Measurements from ENCODE around the gene MIF. TPM values are rescaled to one million over a fixed set of nuclear protein-coding genes. Genes with fewer than 3 reads are reported as not detected.

MIF gene
- total RNA-seq, 1 experiment from 2014 or later: 1,068 TPM

DNA sequence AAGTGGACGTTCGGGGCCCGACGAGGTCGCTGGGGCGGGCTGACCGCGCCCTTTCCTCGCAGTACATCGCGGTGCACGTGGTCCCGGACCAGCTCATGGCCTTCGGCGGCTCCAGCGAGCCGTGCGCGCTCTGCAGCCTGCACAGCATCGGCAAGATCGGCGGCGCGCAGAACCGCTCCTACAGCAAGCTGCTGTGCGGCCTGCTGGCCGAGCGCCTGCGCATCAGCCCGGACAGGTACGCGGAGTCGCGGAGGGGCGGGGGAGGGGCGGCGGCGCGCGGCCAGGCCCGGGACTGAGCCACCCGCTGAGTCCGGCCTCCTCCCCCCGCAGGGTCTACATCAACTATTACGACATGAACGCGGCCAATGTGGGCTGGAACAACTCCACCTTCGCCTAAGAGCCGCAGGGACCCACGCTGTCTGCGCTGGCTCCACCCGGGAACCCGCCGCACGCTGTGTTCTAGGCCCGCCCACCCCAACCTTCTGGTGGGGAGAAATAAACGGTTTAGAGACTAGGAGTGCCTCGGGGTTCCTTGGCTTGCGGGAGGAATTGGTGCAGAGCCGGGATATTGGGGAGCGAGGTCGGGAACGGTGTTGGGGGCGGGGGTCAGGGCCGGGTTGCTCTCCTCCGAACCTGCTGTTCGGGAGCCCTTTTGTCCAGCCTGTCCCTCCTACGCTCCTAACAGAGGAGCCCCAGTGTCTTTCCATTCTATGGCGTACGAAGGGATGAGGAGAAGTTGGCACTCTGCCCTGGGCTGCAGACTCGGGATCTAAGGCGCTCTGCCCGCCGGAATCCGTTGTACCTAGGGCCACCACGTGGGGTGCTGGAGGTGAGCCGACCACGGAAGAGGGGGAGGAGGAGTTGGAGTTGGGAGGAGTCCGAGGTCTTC is 771 bp downstream of the MIF start:
- no peak overlapping the region for H4K8ac ChIP-seq (replicated peaks; ENCODE audit: insufficient read length, low read depth, low read length)
- Mint-ChIP-seq H3K27ac (peak overlapping the region; percentile 94 to 98 (median 95)), H3K36me3 (ENCODE audit: insufficient read depth in 1 of 3, low read depth in 3 of 3) (peaks cover 42 to 48% (median 45%) of the 10 kb centered on the region in 3 experiments), H3K4me3 (peak overlapping the region; percentile 94), H3K4me1 (peaks cover 41 to 47% of the 10 kb centered on the region in 2 experiments), H3K9me3 (peaks cover 21 to 22% of the 10 kb centered on the region in 2 experiments), H3K27me3 (ENCODE audit: low read depth) (peaks cover 25% of the 10 kb centered on the region)
- H3K4me2 ChIP-seq (ENCODE audit: insufficient read depth, insufficient read length, low read length): peak overlapping the region; percentile 44
- no peak overlapping the region for H3T11ph ChIP-seq (ENCODE audit: low read length)
- no peak overlapping the region for H4K5ac ChIP-seq (ENCODE audit: insufficient read length, low read depth, low read length)
- peak; percentile 82 for DNase-seq
- no peak overlapping the region for H2BK12ac ChIP-seq (ENCODE audit: insufficient read length, low read depth, low read length)
- no peak overlapping the region for H2AFZ ChIP-seq (ENCODE audit: low read length)
- H3K9ac ChIP-seq (ENCODE audit: extremely low read depth, insufficient read length, low read length): peak overlapping the region; percentile 74
- H2BK20ac ChIP-seq (ENCODE audit: low read depth, low read length, poor library complexity, severe bottlenecking): no peak overlapping the region
- no peak overlapping the region; the same call in 1 of the 2 replicates for H3K4ac ChIP-seq (ENCODE audit: low read depth, low read length)
- no peak overlapping the region for H4K91ac ChIP-seq (ENCODE audit: insufficient read length, low read depth, low read length)
- no peaks in the 10 kb centered on the region for H4K20me1 ChIP-seq (ENCODE audit: control insufficient read depth, insufficient read depth, insufficient read length)
- no peaks in the 10 kb centered on the region; the same call in 1 of the 2 replicates for H3K27me3 ChIP-seq (ENCODE audit: insufficient read depth, low read length)
- H2BK5ac ChIP-seq (ENCODE audit: insufficient read length, low read length): no peak overlapping the region
- TF ChIP-seq, protein P1, sequence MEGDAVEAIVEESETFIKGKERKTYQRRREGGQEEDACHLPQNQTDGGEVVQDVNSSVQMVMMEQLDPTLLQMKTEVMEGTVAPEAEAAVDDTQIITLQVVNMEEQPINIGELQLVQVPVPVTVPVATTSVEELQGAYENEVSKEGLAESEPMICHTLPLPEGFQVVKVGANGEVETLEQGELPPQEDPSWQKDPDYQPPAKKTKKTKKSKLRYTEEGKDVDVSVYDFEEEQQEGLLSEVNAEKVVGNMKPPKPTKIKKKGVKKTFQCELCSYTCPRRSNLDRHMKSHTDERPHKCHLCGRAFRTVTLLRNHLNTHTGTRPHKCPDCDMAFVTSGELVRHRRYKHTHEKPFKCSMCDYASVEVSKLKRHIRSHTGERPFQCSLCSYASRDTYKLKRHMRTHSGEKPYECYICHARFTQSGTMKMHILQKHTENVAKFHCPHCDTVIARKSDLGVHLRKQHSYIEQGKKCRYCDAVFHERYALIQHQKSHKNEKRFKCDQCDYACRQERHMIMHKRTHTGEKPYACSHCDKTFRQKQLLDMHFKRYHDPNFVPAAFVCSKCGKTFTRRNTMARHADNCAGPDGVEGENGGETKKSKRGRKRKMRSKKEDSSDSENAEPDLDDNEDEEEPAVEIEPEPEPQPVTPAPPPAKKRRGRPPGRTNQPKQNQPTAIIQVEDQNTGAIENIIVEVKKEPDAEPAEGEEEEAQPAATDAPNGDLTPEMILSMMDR (conservative IDR thresholded peaks at IDR 0.05): peak; percentile 61
- no peaks in the 10 kb centered on the region for H3K9me3 ChIP-seq (ENCODE audit: control insufficient read depth, low read depth, low read length)
- no peak overlapping the region for H3K56ac ChIP-seq (ENCODE audit: insufficient read length, low read depth, low read length)
- no peak overlapping the region for H2BK15ac ChIP-seq (ENCODE audit: low read depth, low read length)
- no peak overlapping the region for H2BK120ac ChIP-seq (ENCODE audit: low read depth, low read length, poor library complexity, severe bottlenecking)
- H3K79me1 ChIP-seq (ENCODE audit: insufficient read depth, low read depth, low read length, poor library complexity, severe bottlenecking): peaks cover 6% of the 10 kb centered on the region
- H3K4me1 ChIP-seq (ENCODE audit: insufficient read depth, low read length): peaks cover 3% of the 10 kb centered on the region; the same call in 1 of the 2 replicates
- WGBS (ENCODE audit: extremely low coverage, insufficient read length, low lambda C conversion rate): no CpG with 5 or more reads among the region's 79 CpGs
- H2AK5ac ChIP-seq (ENCODE audit: insufficient read length, low read length): no peak overlapping the region
- no peak overlapping the region for H3K27ac ChIP-seq (ENCODE audit: insufficient read length, low read depth, low read length)
- peaks cover 8% of the 10 kb centered on the region for H3K23me2 ChIP-seq (ENCODE audit: insufficient read length, low read depth, low read length, poor library complexity, severe bottlenecking)
- no peaks in the 10 kb centered on the region for H3K79me2 ChIP-seq (ENCODE audit: insufficient read depth, low read length)
- no peak overlapping the region for H3K23ac ChIP-seq (ENCODE audit: insufficient read length, low read depth, low read length)
- H3K14ac ChIP-seq (ENCODE audit: insufficient read depth, low read length): peak overlapping the region; percentile 87
- H3K18ac ChIP-seq (ENCODE audit: insufficient read length, low read depth, low read length): peak overlapping the region; percentile 90
